ENCODE measurements around the gene DYSF.

DNA sequence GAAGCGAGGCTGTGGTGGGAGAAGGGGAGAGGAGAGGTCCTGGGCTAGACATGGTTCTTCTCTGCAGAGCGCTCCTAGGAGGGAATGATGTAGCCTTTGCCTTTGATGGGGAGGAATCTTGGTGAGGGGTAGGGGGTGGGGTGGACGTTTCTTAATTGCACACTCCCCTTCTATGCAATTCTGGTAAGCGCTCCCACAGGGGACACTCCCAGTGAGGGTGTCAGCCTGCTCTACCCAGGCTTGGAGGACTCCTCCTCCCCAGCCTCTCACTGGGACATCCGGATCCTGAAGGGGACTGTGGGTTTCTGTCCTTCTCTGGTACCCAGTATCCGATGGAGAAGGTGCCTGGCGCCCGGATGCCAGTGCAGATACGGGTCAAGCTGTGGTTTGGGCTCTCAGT lies 114.3 kb downstream of the DYSF start:
- no peak for TF ChIP-seq POLR2A (IDR thresholded peaks at IDR 0.05; ENCODE audit: low read length)
- TF ChIP-seq GATA1 (IDR thresholded peaks at IDR 0.05; ENCODE audit: low read depth, low read length), result no peak
